IMR-90 (cell line): Measurements from ENCODE around the gene HNF1B.

Experiments used
- BHLHE40 ChIP-seq: fragments of 150-350 bp; IDR thresholded peaks from 2 replicates; pipeline ENCODE4 v1.6.1; 2016; ENCODE audit warnings: mild to moderate bottlenecking, low read depth, low read length
- CEBPB ChIP-seq: IDR thresholded peaks from 2 replicates; pipeline ENCODE4 v1.6.1; 2012; ENCODE audit warnings: low read depth, low read length, improper control_type of control experiment
- CHD1 ChIP-seq: IDR thresholded peaks from 2 replicates; pipeline ENCODE4 v1.6.1; 2012; ENCODE audit warnings: low read depth, low read length, improper control_type of control experiment
- FOS ChIP-seq: fragments of 150-350 bp; IDR thresholded peaks from 2 replicates; pipeline ENCODE4 v1.6.1; 2016; ENCODE audit warnings: low read depth, low read length
- MAFK ChIP-seq: IDR thresholded peaks from 2 replicates; pipeline ENCODE4 v1.6.1; 2012; ENCODE audit warnings: low read depth, low read length, improper control_type of control experiment
- MAZ ChIP-seq: IDR thresholded peaks from 2 replicates; pipeline ENCODE4 v1.6.1; 2012; ENCODE audit warnings: low read depth, mild to moderate bottlenecking, low read length, improper control_type of control experiment, moderate library complexity, borderline replicate concordance
- MXI1 ChIP-seq: IDR thresholded peaks from 2 replicates; pipeline ENCODE4 v1.6.1; 2012; ENCODE audit warnings: low read depth, mild to moderate bottlenecking, low read length, moderate library complexity, borderline replicate concordance
- POLR2A ChIP-seq: IDR thresholded peaks from 2 replicates; pipeline ENCODE4 v1.6.1; 2012; ENCODE audit warnings: mild to moderate bottlenecking, low read depth, low read length
- RAD21 ChIP-seq: IDR thresholded peaks from 2 replicates; pipeline ENCODE4 v1.6.1; 2012; ENCODE audit warnings: low read length, improper control_type of control experiment
- RCOR1 ChIP-seq: IDR thresholded peaks from 2 replicates; pipeline ENCODE4 v1.6.1; 2012; ENCODE audit warnings: mild to moderate bottlenecking, low read length, improper control_type of control experiment; ENCODE audit not compliant: insufficient replicate concordance
- RFX5 ChIP-seq: IDR thresholded peaks from 2 replicates; pipeline ENCODE4 v1.8.0; 2012; ENCODE audit warnings: low read depth, mild to moderate bottlenecking, low read length, moderate library complexity
- SMC3 ChIP-seq: fragments of 150-350 bp; IDR thresholded peaks from 2 replicates; pipeline ENCODE4 v1.6.1; 2016; ENCODE audit warnings: low read depth, mild to moderate bottlenecking, antibody characterized with exemption, low read length, moderate library complexity
- TF ChIP-seq, protein P1 (sequence below): conservative IDR thresholded peaks from 2 replicates; pipeline ENCODE4 v1.5.1; 2012; ENCODE audit warnings: mild to moderate bottlenecking, low read depth, low read length, improper control_type of control experiment
- TF ChIP-seq, protein P2 (sequence below): fragments of 150-350 bp; IDR thresholded peaks from 2 replicates; pipeline ENCODE4 v1.6.1; 2017; ENCODE audit warnings: mild to moderate bottlenecking, antibody characterized with exemption, low read length, low read depth

DNA sequence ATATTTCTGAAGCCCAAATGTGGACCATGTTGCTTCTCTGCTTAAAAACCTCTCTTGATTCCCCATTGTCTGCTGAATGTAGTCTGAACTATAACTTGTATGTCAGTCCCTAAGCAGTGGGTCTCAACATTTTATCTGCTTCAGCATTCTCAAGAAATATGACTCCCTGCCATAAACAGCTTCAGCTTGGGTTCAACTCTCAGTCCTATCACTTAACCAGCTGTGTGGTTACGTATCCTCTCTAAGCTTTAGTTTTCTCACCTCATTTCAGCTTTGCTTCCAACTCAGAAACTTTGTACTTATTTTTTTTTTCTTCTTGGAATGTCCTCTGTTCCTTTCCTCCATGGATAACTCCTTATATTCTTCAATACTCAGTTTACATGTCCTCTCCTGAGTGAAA is 97.0 kb downstream of the HNF1B start:
- TF ChIP-seq MXI1 (no peak), POLR2A (no peak), BHLHE40 (no peak), CEBPB (no peak), RFX5 (no peak), MAFK (no peak), SMC3 (no peak), RCOR1 (no peak), MAZ (no peak), RAD21 (no peak), FOS (no peak), CHD1 (no peak)
- TF ChIP-seq, protein P1, sequence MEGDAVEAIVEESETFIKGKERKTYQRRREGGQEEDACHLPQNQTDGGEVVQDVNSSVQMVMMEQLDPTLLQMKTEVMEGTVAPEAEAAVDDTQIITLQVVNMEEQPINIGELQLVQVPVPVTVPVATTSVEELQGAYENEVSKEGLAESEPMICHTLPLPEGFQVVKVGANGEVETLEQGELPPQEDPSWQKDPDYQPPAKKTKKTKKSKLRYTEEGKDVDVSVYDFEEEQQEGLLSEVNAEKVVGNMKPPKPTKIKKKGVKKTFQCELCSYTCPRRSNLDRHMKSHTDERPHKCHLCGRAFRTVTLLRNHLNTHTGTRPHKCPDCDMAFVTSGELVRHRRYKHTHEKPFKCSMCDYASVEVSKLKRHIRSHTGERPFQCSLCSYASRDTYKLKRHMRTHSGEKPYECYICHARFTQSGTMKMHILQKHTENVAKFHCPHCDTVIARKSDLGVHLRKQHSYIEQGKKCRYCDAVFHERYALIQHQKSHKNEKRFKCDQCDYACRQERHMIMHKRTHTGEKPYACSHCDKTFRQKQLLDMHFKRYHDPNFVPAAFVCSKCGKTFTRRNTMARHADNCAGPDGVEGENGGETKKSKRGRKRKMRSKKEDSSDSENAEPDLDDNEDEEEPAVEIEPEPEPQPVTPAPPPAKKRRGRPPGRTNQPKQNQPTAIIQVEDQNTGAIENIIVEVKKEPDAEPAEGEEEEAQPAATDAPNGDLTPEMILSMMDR, result no peak
- TF ChIP-seq, protein P2, sequence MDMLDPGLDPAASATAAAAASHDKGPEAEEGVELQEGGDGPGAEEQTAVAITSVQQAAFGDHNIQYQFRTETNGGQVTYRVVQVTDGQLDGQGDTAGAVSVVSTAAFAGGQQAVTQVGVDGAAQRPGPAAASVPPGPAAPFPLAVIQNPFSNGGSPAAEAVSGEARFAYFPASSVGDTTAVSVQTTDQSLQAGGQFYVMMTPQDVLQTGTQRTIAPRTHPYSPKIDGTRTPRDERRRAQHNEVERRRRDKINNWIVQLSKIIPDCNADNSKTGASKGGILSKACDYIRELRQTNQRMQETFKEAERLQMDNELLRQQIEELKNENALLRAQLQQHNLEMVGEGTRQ, result no peak
